Amygdala (tissue), 56 donors: Measurements from ENCODE around the gene RALGDS.
A peak's percentile ranks its signal among the peaks of the same experiment; 100 is the strongest.

ENCODE experiments used
- DNase-seq, 56 donors: peaks; one replicate each; lab custom pipeline; 2025; lab: John Stamatoyannopoulos, UW

RALGDS gene

DNA sequence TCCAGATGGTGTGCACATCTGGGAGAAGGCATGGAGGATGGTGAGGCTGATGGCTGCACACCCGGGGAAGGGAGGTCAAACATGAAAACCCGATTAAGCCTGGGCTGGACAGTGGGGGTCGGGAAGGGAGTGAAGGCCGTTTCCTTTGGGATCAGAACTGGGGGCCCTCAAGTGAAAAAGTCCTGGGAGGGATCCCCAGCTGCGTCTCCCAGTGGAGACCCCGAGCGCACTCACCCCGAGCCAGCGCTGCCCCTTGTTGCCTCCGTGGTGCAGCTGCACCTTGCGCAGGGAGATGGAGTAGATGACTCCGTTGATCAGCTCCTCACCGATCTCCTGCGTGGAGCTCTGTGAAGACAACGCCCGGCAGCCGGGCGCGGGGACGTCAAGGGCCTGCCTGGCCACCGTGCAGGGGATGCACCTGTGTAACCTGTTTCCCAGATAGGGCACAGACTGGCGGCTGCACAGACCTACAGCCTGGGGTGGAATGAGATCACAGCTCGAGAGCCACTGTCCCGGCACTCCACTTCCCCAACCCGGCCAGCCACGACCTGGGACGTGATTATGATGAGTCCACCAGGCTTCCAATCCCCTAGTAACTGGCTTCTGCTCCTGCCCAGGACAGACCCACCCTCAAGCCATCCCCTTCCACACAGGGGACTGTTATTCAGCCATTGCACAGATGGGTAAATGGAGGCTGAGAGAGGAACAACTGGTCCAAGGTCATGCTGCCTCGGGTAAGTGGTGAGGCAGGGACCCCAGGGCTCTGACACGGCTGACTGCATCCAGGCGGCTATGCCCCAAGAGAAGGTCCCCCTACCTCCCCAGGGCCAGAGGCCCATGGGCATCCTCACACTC, 9.0 kb downstream of the RALGDS start:
- DNase-seq: no peak

DNA sequence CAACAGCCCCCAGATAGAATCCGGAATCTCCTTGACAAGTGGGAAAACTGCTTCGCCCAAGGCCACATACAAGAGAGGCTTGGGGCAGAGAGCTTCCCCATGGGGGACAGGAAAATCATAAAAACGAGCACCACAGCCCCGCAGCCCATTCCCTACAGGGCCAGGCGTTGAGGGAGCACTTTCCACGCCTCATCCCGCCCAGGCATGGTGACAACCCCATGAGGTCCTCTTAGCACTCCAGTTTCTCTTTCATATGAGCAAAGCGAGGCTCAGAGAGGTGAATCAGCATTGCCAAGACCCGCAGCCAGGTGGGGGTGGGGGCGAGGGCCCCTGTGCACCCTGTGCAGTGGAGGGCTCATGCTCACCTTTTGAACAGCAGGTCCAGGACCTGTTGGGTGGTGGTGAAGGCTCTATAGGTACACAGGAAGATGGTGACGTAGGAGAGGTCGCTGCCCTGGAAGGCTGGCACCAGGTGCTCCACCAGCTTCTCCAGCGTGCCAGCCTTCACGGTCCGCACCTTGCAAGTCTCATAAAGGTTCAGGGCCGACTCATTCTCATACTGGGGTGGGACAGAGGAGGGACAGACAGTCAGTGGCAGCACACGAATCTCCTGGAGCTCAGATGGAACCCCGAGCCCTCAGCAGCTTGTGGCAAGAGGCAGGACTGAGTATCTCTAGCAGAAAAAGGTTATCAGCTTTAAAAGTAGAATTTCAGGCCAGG, 10.9 kb downstream of the RALGDS start:
- DNase-seq: no peak

DNA sequence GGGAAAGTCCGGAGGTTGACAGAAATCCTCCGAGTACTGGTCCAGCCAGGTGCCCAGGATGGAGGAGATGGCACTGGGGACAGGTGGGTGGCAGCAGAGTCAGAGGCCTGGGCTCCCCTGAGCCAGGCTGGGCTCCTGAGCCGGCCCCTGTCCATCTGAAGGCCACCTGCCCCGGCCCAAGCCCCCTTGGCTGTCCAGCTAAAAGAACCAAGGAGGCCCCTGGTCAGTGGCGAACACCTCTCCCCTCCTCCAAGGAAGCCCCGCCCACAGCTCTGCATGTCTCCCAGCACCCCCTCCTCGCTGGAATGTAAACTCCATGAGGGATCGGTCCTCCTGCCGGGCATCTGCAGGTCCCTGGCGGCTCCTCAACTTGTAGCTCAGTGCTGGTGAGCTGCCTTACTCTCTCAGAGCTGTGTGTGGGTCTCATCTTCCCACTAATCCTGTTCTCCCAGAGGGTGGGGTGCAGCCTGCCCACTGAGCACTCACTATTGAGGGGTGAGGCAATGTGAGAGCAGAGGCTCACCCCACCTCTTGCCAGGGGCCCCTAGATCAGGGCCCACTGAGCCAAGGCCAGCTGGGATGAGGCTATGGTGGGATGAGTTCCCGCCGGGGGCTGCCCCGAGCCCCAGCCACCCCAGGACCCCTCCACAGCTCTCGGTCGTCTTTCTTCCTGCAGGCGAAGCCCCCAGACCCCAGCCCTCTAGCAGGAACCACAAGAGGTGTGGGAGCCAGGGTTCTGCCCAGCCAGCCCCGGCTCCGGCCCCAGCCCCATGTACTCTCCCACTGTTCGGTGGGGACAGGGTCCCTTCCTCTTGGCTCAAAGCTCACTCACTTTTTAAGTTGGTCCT, 12.0 kb downstream of the RALGDS start:
- DNase-seq: no peak

DNA sequence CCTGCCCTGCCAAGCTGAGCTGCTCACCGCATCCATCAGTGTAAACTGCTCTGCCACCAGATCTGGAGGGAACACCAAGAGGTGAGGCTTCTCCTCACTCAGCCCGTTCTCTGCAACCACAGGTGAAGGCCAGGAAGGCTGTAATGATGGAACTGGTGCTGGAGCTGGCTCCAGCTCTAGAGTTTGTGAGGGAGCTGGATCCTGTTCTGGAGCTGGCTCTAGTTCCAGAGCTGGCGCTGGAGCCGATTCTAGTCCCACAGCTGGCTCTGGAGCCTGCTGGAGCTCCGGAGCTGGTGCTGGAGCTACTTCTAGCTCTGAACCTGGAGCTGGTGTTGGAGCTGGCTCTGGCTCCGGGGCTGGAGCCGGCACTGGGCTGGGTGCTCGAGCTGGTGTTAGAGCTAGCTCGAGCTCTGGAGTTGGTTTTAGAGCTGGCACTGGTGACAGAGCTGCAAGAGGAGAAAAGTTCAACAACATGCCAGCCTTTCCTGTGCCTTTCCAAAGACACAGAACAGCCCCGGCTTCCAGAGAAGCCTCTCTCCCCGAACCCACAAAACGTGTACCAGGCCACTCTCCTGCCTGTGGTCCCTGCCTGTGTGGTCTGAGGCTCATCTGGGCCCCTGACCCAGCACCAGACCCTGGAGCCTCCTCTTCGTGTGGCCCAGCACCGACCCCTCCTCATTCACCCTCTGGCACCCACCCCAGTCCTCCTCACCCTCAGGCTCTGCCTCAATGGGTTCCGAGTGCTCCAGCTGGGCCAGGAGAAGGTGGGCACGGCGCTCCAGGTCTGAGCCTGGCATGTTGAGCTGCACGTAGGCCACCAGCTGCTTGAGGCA, 12.9 kb downstream of the RALGDS start:
- DNase-seq: no peak

- no peak for DNase-seq
Observed at GRCh38 chr9:133107245-133107722, 13.8 kb downstream of the RALGDS start.

- no peak for DNase-seq
Observed at GRCh38 chr9:133106511-133107244, 14.4 kb downstream of the RALGDS start.

DNA sequence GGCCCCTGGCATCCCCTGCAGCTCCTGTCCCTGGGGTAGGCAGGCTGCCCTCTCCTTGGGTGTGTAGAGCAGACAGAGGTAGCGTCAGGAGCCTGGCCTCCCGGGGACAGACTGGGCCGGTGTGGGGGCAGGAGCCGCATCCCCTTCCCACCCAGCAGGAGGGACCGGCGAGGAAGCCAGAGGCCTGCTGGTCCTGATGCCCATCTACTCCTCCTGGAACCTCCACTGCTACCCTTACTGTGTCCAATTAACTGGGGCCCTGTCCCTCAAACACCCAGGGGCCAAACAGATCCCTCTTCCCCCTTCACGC, 15.6 kb downstream of the RALGDS start:
- DNase-seq: no peak

DNA sequence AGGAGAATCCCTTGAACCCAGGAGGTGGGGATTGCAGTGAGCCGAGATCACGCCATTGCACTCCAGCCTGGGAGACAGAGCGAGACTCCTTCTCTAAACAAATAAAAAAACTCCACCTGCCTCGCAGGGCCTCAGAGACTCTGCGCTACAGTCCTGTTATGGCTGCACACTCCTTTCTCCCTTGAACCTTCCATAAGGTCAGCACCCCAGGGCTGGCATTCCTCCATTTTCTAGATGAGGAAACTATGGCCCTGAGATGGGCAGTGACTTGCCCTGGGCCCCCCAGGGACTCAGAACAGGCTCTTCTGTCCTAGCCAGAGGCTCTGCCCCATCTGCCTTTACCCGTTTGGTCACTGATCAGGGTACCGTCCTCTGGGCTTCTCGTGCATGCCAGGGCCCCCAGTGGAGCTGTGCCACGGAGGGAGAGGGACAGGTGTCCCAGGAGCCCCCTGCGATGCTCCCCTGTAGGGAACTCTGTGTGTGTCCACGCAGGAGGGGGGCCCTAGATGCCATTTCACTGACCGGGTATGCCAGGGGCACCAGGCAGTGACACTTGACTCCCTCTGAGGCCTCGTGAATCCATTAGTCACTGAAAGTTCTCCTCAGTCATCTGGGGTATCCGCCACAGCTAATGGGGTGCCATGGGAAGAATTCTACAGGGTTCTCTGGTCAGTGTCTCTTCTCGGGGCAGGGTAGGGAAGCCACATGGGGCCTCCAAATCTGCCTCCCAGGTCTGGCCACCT, 16.2 kb downstream of the RALGDS start:
- DNase-seq: no peak

DNA sequence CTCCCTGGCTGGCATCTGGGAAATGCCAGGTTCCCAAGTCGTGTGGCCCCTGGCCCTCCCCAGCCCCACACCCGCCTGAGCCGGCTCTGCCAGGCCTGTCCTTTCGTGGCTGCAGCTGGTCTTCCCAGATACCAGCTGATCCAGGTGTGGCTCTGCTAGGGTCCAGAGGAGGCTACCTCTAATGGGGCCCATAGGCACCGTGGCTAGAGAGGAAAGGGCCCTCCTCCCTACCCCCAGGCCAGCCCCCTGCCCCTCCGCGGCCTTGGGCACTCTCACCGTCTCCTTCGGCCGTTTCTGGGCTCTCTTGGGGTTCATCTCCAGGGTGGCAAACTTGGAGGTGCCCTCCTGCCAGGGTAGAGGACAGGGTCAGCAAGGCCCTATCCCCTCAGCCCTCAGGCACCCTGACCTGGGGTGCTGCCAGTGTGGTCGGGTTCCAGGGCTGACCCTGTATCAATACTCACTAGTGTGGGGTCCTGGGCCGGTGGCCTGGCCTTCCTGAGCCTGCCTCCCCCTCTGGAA, 17.0 kb downstream of the RALGDS start:
- DNase-seq: no peak

DNA sequence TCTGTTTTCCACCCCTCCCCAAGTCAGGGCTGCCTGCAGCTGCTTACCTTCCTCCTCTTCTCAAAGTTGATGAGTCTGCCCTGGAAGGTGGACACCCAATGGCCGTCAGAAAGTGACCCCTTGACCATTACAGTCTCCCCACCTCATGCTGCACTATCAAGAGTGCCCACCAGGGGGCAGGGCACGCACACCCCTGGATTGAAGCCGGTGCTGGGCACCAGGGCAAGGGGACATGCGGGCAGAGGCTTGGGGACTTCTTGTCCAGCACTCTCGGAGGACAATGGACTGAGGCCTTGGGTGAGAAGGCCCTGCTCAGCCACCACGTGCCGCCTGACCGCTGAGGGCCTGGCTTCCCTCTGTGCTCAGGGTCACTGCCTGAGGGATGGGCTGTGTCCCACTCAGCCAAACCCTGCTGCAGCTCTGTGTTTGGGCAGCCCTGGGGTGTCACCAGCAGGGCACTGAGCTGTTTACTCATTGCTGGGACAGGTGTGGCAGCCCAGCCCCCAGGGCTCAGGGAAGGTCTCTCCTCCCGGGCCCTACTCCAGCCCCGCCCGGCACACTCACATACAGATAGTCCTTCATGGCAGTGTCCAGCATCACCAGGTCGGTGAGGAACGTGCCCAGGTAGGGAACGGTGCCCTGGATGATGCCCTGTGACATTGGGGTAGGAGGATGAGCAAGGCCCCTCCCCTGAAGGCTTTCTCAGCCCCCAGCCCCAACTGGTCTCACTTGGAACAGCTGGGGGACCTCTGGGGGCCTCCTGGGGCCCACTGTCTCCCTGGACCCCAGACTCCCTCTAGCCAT, 17.7 kb downstream of the RALGDS start:
- DNase-seq: peak in 42 of 56 donors; percentile 24 to 83 (median 62)

DNA sequence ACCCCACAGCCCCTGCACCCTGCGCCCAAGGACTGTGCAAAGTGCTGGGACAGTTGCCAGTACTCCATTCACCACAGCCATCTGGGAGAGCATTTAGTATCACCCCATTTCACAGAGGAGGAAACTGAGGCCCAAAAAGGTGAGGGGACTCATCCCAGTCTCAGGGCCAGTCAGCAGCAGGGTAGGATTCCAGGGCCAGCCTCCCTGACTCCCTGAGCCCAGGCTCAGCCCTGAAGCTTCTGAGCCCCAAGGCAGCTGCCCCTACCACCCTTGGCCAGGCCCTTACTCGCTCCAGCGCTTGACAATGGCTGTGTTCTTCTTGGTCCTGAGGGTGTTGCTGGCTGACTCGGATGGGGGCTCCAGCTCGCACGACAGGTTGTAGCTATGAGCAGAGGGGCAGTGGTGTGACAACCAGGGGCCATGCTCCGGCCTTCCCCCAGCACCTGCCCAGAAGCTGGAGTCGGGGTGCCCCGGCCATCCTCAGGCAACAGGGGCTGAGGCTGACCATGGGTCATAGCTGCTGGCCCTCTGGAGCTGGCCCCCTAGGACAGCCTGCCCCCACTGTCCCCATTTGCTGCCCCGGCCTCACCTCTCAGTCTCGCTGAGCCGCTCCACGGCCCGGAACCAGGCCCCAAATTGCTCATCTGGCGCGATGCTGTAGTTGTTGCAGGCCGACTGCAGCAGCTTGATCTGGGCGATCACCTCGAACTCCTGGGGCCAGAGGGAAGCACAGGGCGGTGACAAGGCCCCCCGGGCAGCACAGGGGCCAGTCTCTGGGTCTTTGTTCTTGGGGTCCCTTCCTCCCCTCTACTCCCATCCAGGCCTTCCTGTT, 18.6 kb downstream of the RALGDS start:
- no peak for DNase-seq

- DNase-seq: no peak
Observed at GRCh38 chr9:133101356-133102189, 19.5 kb downstream of the RALGDS start.

- no peak for DNase-seq
Observed at GRCh38 chr9:133100506-133101355, 20.3 kb downstream of the RALGDS start.

GRCh38 chr9:133099726-133100505, 21.1 kb downstream of the RALGDS start:
- no peak for DNase-seq
